GM18861 (cell line): ENCODE results near the gene PRCC.
"Not testable (repeated sequence)": the region's sequence is repeated elsewhere in the genome, so short reads cannot be mapped to it uniquely, and the experiment has no call there.

Source experiments
- ATAC-seq: cut with Tn5 transposase; IDR thresholded peaks from one replicate; pipeline ENCODE4 v1.9.1; 2021; ENCODE audit not compliant: unreplicated experiment

Gene PRCC

GRCh38 chr1:156757572-156758253 lies 9.6 kb upstream of the PRCC start:
- ATAC-seq, result not testable (repeated sequence)

- ATAC-seq, result no peak
Observed at GRCh38 chr1:156760092-156760795, 7.1 kb upstream of the PRCC start.

DNA sequence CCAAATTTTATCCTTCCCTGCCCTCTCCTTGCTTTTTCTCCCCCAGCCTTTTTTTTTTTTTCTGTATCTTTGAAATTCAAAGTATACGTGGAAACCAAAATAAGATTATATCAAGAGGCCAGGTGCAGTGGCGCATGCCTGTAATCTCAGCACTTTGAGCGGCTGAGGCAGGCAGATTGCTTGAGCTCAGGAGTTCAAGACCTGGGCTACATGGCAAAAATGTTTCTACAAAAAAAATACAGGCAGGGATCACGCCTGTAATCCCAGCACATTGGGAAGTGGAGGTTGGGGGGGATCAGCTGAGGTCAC lies 6.6 kb upstream of the PRCC start:
- no peak for ATAC-seq

DNA sequence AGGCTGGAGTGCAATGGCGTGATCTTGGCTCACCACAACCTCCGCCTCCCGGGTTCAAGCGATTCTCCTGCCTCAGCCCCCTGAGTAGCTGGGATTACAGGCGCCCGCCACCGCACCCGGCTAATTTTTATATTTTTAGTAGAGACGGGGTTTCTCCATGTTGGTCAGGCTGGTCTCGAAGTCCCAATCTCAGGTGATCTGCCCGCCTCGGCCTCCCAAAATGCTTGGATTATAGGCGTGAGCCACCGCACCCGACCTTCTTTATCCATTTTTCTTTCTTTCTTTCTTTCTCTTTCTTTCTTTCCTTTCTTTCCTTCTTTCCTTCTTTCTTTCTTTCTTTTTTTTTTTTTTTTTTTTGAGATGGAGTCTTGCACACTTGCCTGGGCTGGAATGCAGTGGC lies 2.2 kb upstream of the PRCC start:
- ATAC-seq, result not testable (repeated sequence)

DNA sequence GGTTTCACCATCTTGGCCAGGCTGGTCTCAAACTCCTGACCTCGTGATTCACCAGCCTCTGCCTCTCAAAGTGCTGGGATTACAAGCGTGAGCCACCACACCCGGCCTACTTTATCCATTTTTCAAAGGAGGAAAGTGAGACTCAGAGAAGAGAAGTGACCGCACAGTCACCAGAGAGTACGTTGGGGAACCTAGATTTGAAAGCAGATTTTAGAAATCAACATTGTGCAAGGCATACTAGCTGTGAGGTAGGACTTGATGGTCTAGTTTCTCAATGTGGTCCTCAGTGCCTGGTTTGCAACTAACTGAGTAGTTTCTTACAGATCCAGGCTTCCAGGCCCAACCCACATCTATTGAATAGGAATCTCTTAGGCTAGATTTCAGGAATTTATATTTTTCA lies 1.7 kb upstream of the PRCC start:
- ATAC-seq, result no peak

DNA sequence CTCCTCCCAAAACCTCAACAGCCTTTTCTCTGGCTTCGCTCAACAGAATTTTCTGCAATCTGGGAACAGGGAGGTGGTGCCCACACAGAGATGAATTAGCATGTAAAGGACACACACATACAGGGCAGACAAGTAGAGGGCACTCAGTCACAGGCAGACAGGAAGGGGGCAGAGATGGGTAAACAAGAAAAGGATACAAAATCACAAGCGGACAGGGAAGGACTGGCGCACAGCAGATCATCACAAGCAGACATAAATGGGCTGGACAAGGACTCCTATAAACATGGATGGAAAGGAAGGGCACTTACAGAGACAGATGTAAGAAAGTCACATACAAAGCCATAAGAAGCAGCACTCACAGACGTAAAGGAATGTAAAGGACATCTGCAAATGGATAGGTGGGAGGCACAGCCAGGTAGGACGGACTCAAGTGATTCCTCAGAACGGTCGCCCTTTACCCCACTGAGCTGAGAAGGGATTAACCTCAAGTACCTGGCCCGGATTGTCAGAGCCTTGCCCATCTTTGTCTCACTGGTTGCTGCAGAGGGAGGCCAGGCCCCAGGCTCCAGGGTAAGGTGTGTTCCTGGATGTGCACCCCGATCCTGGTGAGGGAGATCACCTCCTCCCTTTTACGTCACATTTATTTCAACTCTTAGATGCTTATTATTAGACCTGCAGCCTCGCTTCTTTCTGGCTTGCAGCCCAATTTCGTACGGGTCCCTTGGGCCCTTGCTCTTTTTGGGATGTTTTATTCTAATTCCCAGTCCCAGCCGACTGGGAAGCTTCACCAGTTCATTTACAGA lies 836 bp upstream of the PRCC start:
- no peak for ATAC-seq

- no peak for ATAC-seq
Observed at GRCh38 chr1:156767879-156768604, 707 bp downstream of the PRCC start.

GRCh38 chr1:156768610-156769295 lies 1.4 kb downstream of the PRCC start:
- ATAC-seq, result no peak

DNA sequence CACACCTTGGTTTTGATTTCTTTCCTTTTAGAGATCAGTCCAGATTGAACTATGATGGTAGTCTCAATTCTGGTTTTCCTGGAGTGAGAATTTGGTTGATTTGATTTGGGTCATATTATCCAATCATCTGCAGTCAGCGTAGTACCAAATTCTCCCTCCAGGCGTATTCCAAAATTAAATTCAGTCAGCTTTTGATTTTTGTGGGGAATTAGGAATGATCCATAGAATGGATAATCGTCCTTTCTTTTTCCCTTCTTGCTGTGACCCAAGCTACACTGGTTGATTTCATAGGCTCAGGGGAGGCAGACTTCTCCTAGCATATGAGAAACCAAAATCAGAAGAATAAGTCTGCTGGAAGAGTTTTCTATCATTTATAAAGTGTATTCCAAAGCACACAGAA lies 4.9 kb downstream of the PRCC start:
- no peak for ATAC-seq

- ATAC-seq, result no peak
Observed at GRCh38 chr1:156772728-156773497, 5.6 kb downstream of the PRCC start.

DNA sequence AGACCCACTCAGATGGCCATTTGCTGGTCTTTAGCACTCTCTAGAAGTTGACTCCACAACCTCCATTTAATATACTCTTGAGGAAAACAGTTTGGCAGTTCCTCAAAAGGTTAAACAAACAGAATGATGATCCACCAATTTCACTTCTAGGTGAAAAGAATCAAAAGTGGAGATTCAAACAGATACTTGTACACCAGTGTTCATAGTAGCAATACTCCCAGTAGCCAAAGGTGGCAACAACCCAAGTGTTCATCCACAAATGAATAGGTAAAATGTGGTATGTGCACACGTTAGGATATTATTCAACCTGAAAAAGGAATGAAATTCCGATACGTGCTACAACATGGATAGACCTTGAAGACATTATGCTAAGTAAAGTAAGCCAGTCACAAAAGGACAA lies 6.3 kb downstream of the PRCC start:
- ATAC-seq, result no peak

GRCh38 chr1:156775799-156776198 lies 8.5 kb downstream of the PRCC start:
- no peak for ATAC-seq

GRCh38 chr1:156776942-156777341 lies 9.6 kb downstream of the PRCC start:
- no peak for ATAC-seq

GRCh38 chr1:156777573-156777972 lies 10.2 kb downstream of the PRCC start:
- no peak for ATAC-seq

GRCh38 chr1:156781585-156782186 lies 14.4 kb downstream of the PRCC start:
- ATAC-seq, result no peak

DNA sequence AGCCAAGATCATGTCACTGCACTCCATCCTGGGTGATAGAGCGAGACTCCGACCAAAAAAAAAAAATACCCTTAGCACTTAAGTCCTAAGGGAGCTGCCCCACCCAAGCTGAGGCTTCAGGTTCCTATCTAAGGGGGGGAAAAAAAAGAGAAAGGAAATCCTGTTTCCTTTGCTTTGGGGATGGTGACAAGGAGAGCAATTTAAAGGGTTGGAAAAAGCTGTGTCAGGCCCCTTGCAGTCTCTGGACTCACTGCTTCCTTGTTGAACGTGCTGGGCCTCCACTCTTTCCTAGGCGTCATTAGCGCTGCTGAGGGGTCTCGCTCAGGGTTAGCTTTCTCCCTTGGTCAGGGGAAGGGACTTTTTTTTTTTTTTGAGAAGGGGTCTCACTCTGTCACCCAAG lies 18.1 kb downstream of the PRCC start:
- no peak for ATAC-seq

GRCh38 chr1:156786640-156787039 lies 19.3 kb downstream of the PRCC start:
- ATAC-seq, result no peak

DNA sequence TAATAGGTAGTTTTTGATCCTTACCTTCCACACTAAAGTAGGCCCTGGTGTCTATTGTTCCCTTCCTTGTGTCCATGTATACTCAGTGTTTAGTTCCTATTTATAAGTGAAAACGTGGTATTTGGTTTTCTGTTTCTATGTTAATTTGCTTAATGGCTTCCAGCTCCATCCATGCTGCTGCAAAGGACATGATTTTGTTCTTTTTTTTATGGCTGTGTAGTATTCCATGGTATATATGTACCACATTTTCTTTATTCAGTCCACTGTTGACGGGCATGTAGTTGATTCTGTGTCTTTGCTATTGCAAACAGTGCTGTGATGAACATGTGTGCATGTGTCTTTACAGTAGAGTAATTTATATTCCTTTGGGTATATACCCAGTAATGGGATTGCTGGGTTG lies 20.8 kb downstream of the PRCC start:
- no peak for ATAC-seq

DNA sequence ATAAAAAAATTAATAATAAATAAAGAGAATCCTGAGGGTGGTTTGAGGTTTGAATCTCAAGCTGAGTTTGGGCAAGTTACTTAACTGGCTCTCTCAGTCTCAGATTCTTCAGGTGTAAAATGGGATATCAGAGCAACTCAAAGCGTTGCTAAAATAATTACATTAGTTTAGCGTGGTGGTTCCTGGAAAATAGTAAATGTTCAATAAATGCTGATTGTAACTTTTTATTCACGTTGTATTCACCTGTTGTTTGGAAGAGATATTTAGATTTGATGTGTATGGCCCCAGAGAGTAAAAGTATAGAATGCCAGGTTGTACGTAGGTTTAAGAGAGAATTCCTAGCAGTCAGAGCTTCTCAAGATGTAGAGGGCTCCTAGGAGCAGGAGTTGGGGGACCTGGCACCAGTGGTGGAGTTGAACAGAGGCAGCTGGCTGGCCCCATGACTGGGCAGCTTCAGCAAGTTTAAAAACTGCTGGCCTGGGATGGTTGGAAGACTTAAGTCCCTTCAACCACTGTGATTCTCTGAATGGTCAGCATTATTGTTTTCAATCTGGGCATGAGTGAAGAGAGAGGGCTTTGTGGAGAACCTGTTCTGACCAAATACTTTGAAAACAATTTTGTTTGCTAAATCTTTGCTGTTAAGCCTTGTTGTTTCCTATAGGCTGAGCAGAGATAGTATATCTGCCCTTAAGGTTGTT lies 22.4 kb downstream of the PRCC start:
- no peak for ATAC-seq
